Sciatic nerve (tissue), 2 donors: ENCODE results near the gene PLCB4. TPM values are rescaled to one million over a fixed set of nuclear protein-coding genes. Genes with fewer than 3 reads are reported as not detected.

Experiments
- ATAC-seq: fragments of 200-7000 bp; cut with Tn5 transposase; one replicate; pipeline ENCODE4 v1.9.1; 2020; ENCODE audit warnings: mild to moderate bottlenecking, moderate library complexity
- DNase-seq: peaks from one replicate; pipeline ENCODE4 v3.0.0-alpha.2; 2020; ENCODE audit warnings: low spot score
- intact Hi-C: fragments of 100-400 bp; cut with DNase I; formaldehyde crosslinking; loops from one replicate; pipeline ENCODE4 v1.14.2; 2022
- total RNA-seq: library from RNA; stranded (reverse); fragmentation: NEBNext Ultra II Directional; extraction: Animal tissue kit (Norgen Biotek cat#: 25700); gene quantifications from one replicate; pipeline ENCODE4 v1.2.1, GENCODE V29; 2021
- donor health status: DM: no; HTN: no; CAD: no.
- donor health status: DM: no; HTN: no; CAD: no.

PLCB4 gene
- total RNA-seq, 1 donor from 2014 or later = 23.4 TPM

- DNase-seq = no peak
- peak; percentile 68 for ATAC-seq
- intact Hi-C loops = no loop called here
Measured at GRCh38 chr20:9397928-9398327, 329.0 kb downstream of the PLCB4 start.

- no peak for DNase-seq
- ATAC-seq = no peak
- intact Hi-C loops = no loop called here
Measured at GRCh38 chr20:9398882-9399281, 330.0 kb downstream of the PLCB4 start.

- ATAC-seq (no peak), DNase-seq (no peak)
- intact Hi-C loops = no loop called here
Measured at GRCh38 chr20:9399322-9399721, 330.4 kb downstream of the PLCB4 start.

GRCh38 chr20:9400171-9401025, 331.5 kb downstream of the PLCB4 start:
- intact Hi-C loops = no loop called here
- ATAC-seq (no peak), DNase-seq (no peak)

- ATAC-seq (no peak), DNase-seq (no peak)
- intact Hi-C loops = no loop called here
Measured at GRCh38 chr20:9401371-9401770, 332.5 kb downstream of the PLCB4 start.

- DNase-seq = no peak
- intact Hi-C loops = no loop called here
- no peak for ATAC-seq
Measured at GRCh38 chr20:9402141-9402540, 333.3 kb downstream of the PLCB4 start.

GRCh38 chr20:9402546-9402945, 333.7 kb downstream of the PLCB4 start:
- ATAC-seq (no peak), DNase-seq (no peak)
- intact Hi-C loops = no loop called here

- DNase-seq (no peak), ATAC-seq (no peak)
- intact Hi-C loops = no loop called here
Measured at GRCh38 chr20:9403448-9403847, 334.6 kb downstream of the PLCB4 start.

- peak; percentile 89 for ATAC-seq
- intact Hi-C loops = no loop called here
- DNase-seq = peak; percentile 71
Measured at GRCh38 chr20:9407805-9408421, 339.0 kb downstream of the PLCB4 start.

GRCh38 chr20:9408422-9409300, 339.8 kb downstream of the PLCB4 start:
- intact Hi-C loops = no loop called here
- DNase-seq (no peak), ATAC-seq (peak; percentile 29)

- DNase-seq (no peak), ATAC-seq (no peak)
- intact Hi-C loops = no loop called here
Measured at GRCh38 chr20:9409352-9409751, 340.5 kb downstream of the PLCB4 start.

- ATAC-seq (no peak), DNase-seq (no peak)
- intact Hi-C loops = loop anchor here (5.0 kb wide), 1 partner anchor 202 kb away; no protein-coding TSS in a partner anchor
Measured at GRCh38 chr20:9409981-9410380, 341.1 kb downstream of the PLCB4 start.

GRCh38 chr20:9411833-9412232, 342.9 kb downstream of the PLCB4 start:
- intact Hi-C loops = loop anchor here (5.0 kb wide), 1 partner anchor 200 kb away; no protein-coding TSS in a partner anchor
- no peak for ATAC-seq
- DNase-seq = no peak

GRCh38 chr20:9412309-9412708, 343.4 kb downstream of the PLCB4 start:
- ATAC-seq (no peak), DNase-seq (no peak)
- intact Hi-C loops = loop anchor here (5.0 kb wide), 1 partner anchor 200 kb away; no protein-coding TSS in a partner anchor

GRCh38 chr20:9413001-9413400, 344.1 kb downstream of the PLCB4 start:
- intact Hi-C loops = loop anchor here (5.0 kb wide), 1 partner anchor 199 kb away; no protein-coding TSS in a partner anchor
- ATAC-seq = no peak
- DNase-seq = no peak

GRCh38 chr20:9415426-9415825, 346.5 kb downstream of the PLCB4 start:
- intact Hi-C loops = no loop called here
- ATAC-seq = no peak

GRCh38 chr20:9416421-9416820, 347.5 kb downstream of the PLCB4 start:
- DNase-seq (no peak), ATAC-seq (no peak)
- intact Hi-C loops = no loop called here

More at GRCh38 chr20:9415426-9415825, 346.5 kb downstream of the PLCB4 start:
- no peak for DNase-seq

- DNase-seq = no peak
- no peak for ATAC-seq
- intact Hi-C loops = no loop called here
Measured at GRCh38 chr20:9417665-9418064, 348.8 kb downstream of the PLCB4 start.

- DNase-seq = no peak
- intact Hi-C loops = no loop called here
- no peak for ATAC-seq
Measured at GRCh38 chr20:9422321-9423057, 353.6 kb downstream of the PLCB4 start.
